GM21717 (cell line): Measurements from ENCODE around the gene CASP3.
"Not testable (repeated sequence)": the region's sequence is repeated elsewhere in the genome, so short reads cannot be mapped to it uniquely, and the experiment has no call there.

Source experiments
- ATAC-seq: cut with Tn5 transposase; IDR thresholded peaks from one replicate; pipeline ENCODE4 v1.9.1; 2021; ENCODE audit warnings: mild to moderate bottlenecking, moderate library complexity; ENCODE audit not compliant: unreplicated experiment

The CASP3 gene

DNA sequence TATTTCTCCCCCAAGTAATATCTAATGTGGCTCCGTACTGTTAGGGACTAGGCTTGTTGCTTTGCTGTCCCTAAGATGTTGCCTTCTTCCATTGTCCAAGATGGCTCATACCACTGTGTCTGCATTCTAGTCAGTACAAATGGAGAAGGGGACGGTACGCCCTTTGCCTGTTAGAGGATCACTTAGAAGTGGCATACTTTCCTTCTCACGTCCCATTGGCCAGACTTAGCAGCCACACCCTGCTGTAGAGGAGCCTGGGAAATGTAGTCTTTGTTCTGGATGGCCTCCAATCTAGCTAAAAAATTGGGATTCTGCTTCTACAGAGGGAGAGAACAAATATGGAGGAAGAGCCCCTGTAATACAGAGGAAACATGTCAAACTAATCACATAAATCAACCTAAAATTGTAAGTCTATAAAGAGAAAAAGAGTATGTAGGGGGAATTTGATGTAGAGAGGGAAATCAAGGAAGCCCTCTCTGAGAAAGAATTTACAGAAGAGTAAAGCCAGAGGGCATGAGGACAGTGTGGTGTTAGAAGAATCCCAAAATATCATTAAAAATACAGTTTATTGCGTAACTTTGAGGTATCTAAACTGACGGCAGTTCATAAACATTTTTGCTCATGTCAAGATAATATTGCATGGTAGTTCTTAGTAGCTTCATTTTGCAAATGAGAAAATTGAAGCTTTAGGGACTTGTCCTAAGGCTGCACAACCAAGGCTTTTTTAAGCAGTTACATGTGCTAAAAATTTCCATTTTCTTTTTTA lies 15.4 kb upstream of the CASP3 start:
- ATAC-seq = no peak

DNA sequence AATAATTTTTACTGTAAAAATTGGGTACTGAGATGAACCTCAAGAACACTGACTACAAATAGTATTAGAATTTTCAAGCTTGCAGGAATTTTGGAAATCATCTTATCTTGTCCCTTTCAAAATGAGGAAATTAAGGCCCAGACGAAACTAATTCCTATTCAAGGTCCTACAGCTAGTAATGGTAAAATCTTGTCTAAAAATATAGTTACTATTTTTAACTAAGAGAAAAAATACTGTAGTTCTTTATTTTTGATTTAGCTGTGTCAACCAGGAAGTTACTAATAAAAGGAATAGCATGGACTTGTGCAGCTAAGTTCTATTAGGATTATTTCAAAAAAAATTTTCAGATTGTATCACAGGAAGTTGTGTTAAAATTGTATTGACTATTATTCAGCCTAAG lies 13.0 kb upstream of the CASP3 start:
- no peak for ATAC-seq

DNA sequence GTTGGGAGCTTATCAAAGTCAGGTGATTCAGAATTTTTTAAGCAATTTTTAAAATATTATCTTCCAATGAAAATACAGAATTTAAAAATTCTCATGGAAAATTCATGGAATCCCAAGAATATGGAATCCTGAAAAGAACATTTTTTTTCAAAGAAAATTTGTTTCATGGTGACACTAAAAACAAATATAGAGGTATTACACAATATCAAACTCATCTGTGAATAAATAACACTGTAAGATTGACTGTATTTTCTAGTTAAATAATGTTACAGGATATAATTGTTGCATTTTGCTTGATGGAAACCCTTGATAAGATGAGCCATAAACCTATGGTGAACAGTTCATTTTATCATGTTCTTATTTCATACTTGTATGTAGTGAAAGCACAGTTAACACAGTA lies 11.7 kb upstream of the CASP3 start:
- no peak for ATAC-seq

DNA sequence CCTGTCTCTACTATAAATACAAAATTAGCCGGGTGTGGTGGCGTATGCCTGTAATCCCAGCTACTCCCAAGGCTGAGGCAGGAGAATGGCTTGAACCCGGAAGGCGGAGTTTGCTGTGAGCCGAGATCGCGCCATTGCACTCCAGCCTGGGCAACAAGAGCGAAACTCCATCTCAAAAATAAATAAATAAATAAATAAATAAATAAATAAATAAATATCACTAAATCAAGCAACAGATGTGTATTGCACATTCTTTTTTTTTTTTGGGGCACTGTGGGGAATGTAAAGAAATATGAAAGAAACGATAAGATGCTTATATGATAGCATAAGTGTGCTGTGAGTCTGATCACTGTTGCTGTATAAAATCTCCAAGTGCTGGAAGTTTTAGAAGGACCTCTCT lies 8.6 kb upstream of the CASP3 start:
- ATAC-seq = not testable (repeated sequence)

DNA sequence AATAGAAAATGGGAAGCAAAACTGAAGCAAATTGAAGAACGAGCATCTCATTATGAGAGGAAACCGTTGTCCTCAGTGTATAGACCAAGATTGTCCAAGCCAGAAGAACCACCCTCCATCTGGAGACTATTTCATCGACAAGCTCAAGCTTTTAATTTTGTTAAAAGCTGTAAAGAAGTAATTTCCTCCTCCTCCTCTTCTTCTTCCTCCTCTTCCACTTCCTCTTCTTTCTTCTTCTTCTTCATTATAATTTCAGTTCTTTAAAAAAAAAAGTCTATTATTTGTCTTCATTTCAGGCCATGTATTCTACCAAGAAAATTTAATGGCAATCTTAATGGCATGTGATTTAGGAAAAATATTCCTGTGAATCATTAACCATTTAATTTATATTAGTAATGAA lies 7.9 kb upstream of the CASP3 start:
- ATAC-seq = no peak

DNA sequence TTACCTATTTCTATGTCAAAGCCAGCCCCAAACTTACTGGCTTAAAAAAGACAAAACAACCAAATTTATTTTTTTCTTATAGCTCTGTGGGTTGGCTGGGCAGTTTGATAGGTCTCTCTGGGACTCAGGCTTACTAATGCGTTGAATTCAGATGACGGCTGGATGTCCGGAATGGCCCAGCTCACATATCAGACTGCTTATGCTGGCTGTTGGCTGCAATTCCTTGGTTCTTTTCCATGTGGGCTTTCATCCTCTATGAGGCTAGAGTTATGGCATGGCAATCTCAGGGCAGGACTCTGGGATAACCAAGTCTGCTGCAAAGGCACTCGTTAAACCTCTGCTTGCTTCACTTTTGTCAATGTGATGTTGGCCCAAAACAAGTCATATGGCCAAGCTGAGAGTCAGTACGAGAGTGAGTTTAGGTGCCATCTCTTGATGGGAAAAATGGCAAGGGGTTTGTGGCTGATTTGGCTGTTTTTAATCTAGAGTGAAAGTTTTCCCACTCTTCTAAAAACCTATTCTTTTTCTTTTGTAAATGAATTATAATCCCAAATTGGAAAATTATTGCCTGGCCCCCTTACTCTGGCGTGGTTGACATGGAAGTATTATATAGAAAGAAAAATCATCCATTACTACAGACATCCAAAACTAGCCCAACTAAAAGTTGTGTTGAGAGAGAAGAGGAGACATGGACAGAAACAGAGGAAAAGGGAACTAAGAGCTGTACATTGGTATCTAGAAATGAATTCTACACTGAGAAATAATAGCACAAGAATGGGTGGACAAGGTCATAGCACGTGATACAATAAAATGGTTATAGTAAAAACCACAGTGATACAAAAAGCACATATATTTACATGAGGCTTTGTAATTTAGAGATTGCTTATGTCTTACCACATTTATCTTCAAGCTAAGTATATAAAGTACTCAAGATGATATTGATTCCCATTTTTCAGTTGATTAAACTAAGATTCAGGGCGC lies 6.9 kb upstream of the CASP3 start:
- no peak for ATAC-seq

DNA sequence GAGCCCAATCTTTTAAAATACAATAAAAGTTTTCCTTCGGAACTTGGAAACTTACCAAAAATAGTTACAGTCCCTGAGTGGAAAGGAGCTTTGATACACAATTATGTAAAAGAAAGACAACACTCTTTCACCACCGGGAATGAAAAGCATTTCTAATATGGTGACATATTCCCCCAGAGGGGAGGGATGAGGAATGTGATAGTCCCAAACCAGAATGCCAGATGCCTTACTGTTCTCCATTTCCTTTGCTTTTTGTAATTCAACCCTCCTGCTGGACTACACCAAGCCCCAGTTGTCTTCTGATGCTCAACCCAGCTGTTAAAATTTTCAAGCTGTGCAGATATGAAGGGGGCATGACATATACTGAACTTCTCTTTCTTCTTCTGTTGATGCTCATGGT lies 4.4 kb upstream of the CASP3 start:
- no peak for ATAC-seq

DNA sequence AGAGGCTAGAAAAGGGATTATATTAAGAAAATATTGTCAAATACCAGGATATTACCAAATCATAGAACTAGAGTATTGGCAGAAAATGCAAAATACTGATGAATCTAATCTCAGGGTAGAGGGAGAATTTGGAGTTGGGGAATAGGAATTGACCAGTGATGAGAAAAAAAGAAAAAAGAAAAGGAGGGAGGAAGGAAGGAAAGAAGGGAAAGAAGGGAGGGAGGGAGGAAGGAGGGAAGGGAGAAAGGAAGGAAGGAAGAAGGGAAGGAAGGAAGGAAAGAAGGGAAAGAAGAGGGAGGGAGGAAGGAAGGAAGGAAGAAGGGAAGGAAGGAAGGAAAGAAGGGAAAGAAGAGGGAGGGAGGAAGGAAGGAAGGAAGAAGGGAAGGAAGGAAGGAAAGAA lies 3.4 kb upstream of the CASP3 start:
- ATAC-seq = not testable (repeated sequence)

DNA sequence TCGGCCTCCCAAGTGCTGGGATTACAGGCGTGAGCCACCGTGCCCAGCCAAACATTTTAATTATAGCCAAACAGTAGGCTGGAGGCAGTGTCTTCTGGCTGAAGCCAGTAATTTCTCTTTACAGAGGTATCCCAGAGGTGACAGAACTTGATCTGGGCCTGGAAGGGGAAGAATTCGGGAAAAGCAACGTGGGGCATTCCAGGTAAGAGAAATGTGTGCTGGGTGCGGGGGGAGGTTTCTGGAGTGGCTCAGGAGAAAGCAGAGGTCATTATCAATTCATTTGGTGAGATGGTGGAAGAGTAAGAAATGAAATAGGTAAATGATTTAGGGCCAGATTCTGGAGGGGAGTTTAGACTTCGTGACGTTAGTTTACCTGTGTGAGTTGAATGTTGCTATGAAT lies 2.7 kb upstream of the CASP3 start:
- no peak for ATAC-seq

DNA sequence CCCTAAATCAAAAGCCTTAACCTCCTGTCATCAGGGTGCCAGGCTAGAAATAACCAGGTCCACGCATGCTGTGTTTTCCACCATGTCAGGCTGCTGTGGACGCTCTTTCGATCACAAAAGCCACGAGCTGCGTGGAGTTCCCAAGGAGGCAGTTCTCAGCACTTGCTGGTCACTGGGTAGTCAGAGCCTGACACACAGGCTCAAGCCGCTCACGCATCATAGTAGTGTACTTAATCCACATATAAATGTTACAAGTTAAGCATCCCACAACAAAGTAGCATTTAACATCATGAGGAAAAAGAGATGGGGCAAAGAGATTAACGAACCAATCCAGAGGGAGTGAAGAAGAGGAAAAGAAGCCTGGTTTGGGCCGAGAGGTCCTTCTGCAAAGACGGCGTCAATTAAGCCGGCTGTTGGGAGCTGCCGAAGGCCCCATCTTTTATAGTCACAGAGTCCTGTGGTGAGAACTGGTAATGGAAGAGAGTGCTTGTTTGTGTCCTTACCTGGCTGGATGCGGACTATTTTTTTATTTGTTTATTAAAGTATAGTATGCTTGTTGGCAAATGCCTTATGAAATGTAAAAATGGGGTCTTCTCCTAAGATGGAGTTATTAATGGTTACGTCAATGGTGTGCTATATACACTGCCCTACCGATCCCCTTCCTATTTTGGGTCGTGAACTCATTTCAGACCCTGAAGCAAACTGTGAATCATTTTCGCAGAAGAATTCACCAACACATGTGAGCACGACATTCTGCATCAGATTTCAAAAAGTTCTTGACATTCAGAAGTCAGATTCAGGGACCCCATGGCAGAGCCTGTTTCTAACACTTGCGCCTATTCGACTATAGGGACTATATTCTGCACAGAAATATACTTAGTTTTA lies 966 bp upstream of the CASP3 start:
- ATAC-seq = peak; percentile 24

DNA sequence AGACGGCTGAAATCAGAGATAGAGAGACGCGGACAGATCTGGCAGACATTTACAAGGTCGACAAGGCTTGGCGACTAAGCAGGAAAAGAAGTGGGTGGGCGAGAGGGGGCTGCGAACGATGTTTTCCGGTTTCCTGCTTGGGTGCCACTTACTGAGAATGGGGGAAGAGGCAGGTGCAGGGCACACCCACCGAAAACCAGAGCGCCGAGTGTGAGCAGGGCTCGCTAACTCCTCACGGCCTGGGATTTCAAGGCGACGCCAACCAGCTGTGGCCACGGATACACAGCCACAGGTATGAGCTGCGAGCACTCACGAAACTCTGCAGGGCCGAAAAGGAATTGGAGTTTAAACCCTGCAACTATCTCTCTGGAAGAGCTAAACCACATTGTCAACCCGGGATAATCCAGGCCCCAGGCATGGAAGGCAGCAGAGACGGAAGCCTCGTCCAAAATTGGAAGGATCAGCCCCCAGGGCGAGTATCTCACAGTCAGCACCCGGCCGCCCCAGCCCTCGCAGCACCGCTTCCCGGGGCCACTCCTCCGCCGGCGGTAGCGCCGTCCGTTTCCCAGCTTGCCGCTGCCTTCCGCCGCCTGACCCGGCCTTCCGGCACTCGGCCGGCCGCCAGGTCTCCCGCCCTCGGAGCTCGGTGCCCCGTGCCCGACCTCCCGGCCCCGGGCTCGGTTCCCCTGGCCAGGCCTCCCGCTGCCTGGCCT lies 778 bp downstream of the CASP3 start:
- ATAC-seq = peak; percentile 35

DNA sequence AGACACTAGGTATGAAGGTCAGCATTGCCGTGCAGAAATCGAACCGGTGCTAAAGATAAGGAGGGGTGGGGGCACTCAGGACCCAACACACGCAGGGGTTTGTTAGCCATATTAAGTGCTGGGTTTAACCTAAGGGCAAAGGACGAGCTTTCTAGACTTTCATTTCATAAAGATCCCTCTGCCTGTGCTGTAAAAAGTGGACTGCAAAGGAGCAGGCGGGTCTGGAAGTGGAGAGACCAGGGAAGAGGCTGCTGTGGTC lies 1.3 kb downstream of the CASP3 start:
- ATAC-seq = no peak

DNA sequence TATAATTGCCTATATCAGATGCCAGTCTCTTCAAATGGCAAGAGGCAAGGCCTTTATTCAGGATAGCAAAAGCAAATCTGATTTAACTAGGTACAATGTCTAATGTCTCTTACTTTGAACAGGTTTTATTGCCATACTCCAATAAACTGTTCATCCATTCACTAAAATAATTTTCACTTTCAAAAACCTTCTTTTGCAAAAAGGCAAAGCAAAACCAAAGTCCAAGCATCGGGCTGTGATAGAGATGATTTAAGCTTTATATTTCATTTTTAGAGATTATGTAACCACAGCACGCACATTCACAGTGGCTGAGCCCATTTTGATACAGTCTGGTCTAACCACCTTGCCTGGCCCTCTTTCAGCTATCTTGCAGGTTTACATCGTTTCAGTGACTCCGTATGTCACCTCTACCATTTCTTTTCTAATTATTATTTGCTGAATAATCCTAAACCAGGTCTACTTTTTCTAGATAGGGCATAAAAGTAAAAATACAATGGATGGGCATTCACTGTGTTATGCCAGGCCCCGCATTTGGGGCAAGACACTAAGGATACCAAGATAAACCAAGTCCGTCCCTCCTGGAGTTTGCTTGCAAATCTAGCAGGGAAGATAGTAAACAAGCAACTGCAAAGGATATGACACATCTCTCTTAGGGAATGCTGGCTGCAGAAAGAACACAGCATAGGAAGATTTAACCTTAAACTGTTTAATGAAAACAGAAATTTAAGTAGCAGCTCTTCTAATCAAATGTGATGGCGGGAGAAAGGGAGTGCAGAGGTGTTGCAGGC lies 1.8 kb downstream of the CASP3 start:
- ATAC-seq = no peak

DNA sequence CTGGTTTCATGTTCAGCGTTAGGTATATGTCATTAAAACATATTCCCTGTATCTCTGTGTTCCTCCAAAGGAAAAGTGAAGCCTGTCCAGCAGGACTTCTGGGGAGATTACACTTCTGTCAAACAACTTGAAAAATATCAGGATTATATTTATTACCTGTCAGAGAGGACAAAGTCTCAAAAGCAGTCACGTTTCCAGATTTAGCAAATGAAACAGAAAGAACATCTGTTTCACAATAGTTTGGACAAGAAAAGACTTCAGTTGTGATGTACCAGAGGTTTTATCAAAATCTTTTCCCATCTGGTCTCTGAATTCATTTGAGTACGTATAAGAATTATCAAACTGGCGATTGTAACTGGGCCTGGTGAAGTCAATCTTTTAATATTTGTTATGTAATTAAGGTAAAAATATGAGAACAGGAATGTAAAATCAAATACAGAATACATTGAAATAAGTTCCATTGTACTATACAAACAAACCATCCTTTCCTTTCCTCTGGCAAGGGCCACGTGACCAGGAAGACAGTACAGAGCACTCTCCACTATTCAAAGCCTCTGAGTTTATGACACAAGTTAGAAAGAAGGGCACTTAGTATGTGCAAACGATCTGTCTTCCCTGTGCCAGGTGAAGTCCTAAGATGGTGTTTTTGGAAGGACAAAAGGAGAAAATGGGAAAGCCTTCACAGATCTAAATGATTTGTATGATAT lies 3.2 kb downstream of the CASP3 start:
- ATAC-seq = no peak

DNA sequence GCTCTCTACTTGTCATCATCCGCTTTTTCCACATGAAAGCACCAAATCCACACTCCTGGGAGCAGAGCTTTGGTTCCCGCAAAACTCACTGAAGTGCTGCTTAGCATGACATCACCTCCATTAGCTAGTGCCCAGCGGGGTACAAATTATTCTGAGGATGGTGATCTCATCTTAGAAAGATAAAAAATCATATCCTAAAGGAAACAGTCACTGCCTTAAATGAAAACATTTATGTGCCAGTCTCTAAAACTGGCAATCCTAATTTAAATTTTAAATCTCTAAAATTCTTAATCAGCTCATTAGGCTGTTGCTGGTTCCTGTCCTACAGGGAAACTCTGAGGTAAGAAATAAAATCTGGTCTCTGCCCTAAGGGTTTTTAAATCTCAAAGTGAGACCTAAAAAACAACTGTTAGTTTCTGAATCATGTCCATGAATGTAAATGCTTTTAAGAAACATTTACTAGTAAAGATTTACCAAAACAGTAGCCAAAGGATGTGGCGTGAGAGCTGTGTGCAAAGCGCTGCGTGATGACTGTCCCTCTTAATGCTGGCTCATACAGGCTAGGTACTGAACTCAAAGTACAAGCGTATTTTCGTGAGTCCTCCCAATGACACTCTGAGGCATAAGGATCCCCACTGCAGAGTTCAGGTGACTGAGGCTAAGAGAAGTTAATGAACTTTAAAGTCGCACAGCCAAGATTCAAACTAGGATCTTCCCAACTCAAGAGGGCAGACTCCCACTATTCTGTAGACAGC lies 4.5 kb downstream of the CASP3 start:
- ATAC-seq = no peak

DNA sequence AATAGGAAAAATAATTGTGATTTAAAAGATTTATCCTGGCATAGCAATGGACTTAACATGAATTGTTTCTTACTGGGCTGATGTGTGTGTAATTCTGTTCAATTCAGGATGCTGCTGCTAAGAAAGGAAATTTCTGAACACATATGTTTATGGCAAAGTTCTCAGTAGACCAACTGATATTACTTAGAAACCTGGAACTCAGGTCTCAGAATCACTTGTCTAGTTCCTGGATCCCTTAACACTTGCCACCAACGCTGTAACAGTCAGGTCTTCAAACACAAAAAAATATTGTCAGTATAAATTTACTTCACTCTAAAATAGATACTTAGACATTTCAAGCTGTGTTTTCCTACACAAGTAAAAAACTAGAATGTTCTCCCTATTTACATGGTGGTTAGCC lies 5.5 kb downstream of the CASP3 start:
- no peak for ATAC-seq

DNA sequence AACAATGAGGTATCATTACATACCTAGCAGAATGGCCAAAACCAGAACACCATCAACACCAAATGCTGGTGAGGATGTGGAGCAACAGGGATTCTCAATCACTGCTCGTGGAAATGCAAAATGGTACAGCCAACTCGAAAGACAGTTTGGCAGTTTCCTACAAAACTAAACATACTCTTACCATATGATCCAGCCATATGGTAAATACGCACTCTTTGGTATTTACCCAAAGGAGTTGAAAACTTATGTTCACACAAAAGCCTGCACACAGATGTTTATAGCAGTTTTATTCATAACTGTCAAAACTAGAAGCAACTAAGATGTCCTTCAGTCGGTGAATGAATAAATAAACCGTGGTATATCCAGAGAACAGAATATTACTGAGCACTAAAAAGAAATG lies 7.8 kb downstream of the CASP3 start:
- ATAC-seq = no peak

DNA sequence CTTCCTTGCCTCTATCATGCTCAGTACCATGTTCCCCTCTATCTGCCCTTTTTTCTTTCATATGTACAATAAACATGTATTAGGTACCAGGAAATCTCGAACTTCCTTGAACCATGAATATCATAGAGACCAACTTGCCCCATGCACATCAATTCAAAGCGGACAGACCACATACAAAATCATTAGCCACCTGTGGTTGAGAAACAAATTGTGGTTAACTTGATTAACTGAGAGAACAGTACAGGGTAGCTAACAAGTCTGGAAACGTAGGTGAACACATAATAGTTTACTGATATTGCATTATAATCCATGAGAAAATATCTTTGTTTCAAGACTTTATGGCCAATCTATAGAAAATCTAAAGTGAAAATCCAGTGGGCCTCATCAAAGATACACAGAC lies 8.2 kb downstream of the CASP3 start:
- ATAC-seq = no peak

DNA sequence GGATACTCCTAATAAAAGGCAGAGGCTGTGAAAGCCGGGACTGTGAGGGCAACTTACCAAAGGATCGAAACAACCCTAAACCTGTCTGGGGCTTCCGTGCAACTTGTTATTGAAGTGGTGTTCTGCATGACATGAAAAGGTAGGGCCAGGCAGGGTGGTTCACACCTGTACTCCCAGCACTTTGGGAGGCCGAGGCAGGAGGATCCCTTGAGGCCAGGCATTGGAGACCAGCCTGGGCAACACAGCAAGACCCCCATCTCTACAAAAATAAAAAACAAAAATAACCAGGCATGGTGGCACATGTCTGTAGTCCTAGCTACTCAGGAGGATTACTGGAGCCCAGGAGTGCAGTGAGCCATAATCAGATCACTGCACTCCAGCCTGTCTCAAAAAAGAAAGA lies 12.3 kb downstream of the CASP3 start:
- no peak for ATAC-seq
